Mammary microvascular endothelial cell (primary cell): ENCODE data around the gene ENTPD1. TPM values are rescaled to one million over a fixed set of nuclear protein-coding genes. Genes with fewer than 3 reads are reported as not detected.

Experiments
- total RNA-seq: library from RNA; depleted of rRNA; stranded (reverse); fragments of >200 nt; gene quantifications from 2 replicates; pipeline ENCODE4 v1.2.3, GENCODE V29; 2015

The ENTPD1 gene, protein sequence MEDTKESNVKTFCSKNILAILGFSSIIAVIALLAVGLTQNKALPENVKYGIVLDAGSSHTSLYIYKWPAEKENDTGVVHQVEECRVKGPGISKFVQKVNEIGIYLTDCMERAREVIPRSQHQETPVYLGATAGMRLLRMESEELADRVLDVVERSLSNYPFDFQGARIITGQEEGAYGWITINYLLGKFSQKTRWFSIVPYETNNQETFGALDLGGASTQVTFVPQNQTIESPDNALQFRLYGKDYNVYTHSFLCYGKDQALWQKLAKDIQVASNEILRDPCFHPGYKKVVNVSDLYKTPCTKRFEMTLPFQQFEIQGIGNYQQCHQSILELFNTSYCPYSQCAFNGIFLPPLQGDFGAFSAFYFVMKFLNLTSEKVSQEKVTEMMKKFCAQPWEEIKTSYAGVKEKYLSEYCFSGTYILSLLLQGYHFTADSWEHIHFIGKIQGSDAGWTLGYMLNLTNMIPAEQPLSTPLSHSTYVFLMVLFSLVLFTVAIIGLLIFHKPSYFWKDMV
- total RNA-seq: 3.5 and 6.2 TPM in 2 replicates

GRCh38 chr10:95756041-95756761, at the start of gene ENTPD1:
TSS of gene ENTPD1 (plus strand) at chr10:95756163. CDS start at chr10:95756240, 77 bp downstream.

GRCh38 chr10:95907456-95908253, 151.7 kb downstream of the ENTPD1 start, which contains the start of gene CC2D2B:
TSS of gene CC2D2B (plus strand) at chr10:95907975. CDS start at chr10:95911324, 3,349 bp downstream.

Other genes starting within 250 kb of the ENTPD1 start
- gene SORBS1, start 194.8 kb upstream of the ENTPD1 start, total RNA-seq: 2.3 and 4.2 TPM in 2 replicates
- 56.6 and 58.0 TPM in 2 replicates for gene ALDH18A1, start 99.5 kb upstream of the ENTPD1 start, total RNA-seq
- gene TCTN3, start 62.2 kb upstream of the ENTPD1 start, total RNA-seq: 41.0 and 46.8 TPM in 2 replicates
- gene CC2D2B, start 151.8 kb downstream of the ENTPD1 start, total RNA-seq: not detected in 2 replicates